Chondrocyte (in vitro differentiated cells): ENCODE data around the gene ZNF692. TPM values are rescaled to one million over a fixed set of nuclear protein-coding genes. Genes with fewer than 3 reads are reported as not detected.

Source experiments
- DNase-seq: peaks from one replicate; pipeline ENCODE4 v3.0.0; 2021; ENCODE audit warnings: mixed read lengths, low spot score
- H3K27ac Mint-ChIP-seq: one replicate; pipeline ENCODE4 v1.8.0; 2021; ENCODE audit warnings: mild to moderate bottlenecking, moderate library complexity, mixed read lengths; ENCODE audit not compliant: unreplicated experiment
- H3K27me3 Mint-ChIP-seq: 2 replicates; pipeline ENCODE4 v1.8.0; 2021; ENCODE audit warnings: low read depth, mixed read lengths
- H3K36me3 Mint-ChIP-seq: 2 replicates; pipeline ENCODE4 v1.8.0; 2021; ENCODE audit warnings: low read depth, mixed read lengths
- H3K4me1 Mint-ChIP-seq: 2 replicates; pipeline ENCODE4 v1.8.0; 2021; ENCODE audit warnings: low read depth, mild to moderate bottlenecking, mixed read lengths
- H3K4me3 Mint-ChIP-seq: one replicate; pipeline ENCODE4 v1.8.0; 2021; ENCODE audit warnings: mild to moderate bottlenecking, moderate library complexity, mixed read lengths; ENCODE audit not compliant: unreplicated experiment
- H3K9me3 Mint-ChIP-seq: 2 replicates; pipeline ENCODE4 v1.8.0; 2021; ENCODE audit warnings: low read depth, mixed read lengths
- total RNA-seq: library from RNA; stranded (reverse); gene quantifications from 3 replicates; pipeline ENCODE4 v1.2.1, GENCODE V29; 2021
- TF ChIP-seq, protein P1 (sequence below): fragments of 200-600 bp; sonication (generic); IDR thresholded peaks from 2 replicates; pipeline ENCODE4 v1.5.0; 2021; ENCODE audit warnings: antibody characterized with exemption, mild to moderate bottlenecking, moderate library complexity

ZNF692 gene
- total RNA-seq, 1 donor from 2014 or later = 21.6 TPM

DNA sequence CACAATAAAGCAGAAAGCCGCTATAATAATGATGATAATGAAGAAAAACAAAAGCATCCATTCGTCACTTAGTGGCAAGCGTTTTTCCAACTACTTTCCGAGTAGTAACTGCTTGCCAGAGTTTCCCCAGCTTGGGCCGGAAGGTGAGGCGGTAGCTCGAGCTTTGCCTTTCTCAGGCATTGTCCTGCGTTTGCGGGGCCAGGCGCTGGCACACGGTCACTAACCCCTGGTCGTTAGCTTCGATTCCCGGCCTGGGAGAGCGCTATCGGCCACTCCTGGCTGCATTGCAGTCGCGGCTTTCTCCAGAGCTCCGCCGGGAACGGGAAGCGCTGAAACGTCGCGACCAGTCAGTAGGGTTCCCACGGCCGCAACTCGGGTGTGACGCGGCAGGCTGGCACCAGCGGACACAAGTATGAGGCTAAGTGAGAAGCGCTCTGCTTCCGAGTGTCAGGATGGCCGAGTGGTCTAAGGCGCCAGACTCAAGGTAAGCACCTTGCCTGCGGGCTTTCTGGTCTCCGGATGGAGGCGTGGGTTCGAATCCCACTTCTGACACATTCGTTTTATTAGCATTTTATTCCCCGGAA lies 14.6 kb upstream of the ZNF692 start:
- peaks cover 15% of the 10 kb centered on the region for H3K4me1 Mint-ChIP-seq
- H3K27ac Mint-ChIP-seq = peak overlapping the region; percentile 99
- H3K4me3 Mint-ChIP-seq = peak overlapping the region; percentile 91
- TF ChIP-seq, protein P1, sequence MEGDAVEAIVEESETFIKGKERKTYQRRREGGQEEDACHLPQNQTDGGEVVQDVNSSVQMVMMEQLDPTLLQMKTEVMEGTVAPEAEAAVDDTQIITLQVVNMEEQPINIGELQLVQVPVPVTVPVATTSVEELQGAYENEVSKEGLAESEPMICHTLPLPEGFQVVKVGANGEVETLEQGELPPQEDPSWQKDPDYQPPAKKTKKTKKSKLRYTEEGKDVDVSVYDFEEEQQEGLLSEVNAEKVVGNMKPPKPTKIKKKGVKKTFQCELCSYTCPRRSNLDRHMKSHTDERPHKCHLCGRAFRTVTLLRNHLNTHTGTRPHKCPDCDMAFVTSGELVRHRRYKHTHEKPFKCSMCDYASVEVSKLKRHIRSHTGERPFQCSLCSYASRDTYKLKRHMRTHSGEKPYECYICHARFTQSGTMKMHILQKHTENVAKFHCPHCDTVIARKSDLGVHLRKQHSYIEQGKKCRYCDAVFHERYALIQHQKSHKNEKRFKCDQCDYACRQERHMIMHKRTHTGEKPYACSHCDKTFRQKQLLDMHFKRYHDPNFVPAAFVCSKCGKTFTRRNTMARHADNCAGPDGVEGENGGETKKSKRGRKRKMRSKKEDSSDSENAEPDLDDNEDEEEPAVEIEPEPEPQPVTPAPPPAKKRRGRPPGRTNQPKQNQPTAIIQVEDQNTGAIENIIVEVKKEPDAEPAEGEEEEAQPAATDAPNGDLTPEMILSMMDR = peak; percentile 37
- H3K27me3 Mint-ChIP-seq = no peaks in the 10 kb centered on the region
- no peaks in the 10 kb centered on the region for H3K36me3 Mint-ChIP-seq
- no peaks in the 10 kb centered on the region for H3K9me3 Mint-ChIP-seq
- no peak for DNase-seq

DNA sequence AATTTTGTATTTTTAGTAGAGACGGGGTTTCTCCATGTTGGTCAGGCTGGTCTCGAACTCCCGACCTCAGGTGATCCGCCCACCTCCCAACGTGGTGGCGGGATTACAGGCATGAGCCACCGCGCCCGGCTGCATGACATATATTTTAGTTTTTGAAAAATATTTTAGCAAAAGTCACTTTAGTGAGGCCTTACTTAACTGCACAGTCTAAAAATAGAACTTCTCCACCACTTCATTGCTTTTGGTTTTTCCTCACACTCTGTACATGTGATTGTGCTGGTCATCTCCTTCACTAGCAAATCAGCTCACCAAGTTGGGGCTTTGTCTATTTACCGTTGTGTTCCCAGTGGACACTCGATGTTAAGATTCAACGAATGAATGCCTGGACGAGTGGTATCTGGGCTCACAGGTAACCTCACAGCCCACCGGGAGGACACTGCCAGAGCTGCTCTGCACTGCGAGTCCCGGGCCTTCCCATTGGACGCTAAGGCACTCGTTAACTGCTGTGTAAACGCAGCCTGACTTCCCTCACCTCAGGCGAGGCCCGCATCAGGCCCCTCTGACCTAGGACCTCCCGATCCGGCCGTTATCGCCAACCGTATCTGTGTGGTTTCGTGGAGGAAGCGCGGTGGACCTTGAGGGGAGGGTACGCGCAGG lies 14.0 kb upstream of the ZNF692 start:
- DNase-seq = no peak
- H3K36me3 Mint-ChIP-seq = no peaks in the 10 kb centered on the region
- peak overlapping the region; percentile 91 for H3K4me3 Mint-ChIP-seq

DNA sequence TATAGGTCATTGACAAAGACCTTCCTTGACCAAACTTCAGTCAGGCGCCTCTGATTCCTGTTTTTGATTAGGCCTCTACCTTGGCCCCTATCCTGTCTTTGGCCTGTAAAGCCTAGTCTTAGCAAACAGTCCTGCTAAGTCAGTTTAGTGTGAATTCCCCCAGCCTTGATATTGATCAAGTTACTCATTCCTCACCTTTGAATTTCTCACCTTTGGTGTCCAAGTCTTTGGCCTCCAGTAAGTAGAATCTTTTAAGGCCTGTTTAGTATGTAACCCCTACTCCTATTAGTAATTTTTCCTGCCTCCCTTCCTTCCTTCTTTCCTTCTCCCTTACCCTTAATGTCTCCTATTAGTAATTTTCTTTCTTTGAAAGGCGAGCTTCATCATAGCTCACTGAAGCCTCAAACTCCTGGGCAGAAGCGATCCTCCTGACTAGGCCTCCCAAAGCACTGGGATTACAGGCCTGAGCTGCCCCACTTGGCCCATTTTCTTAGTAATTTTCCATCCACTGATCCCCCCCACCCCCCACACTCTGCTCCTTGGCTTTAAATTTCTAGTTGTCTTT lies 13.0 kb upstream of the ZNF692 start:
- TF ChIP-seq, protein P1 = no peak
- DNase-seq = no peak
- Mint-ChIP-seq H3K36me3 (no peaks in the 10 kb centered on the region), H3K4me1 (peaks cover 15% of the 10 kb centered on the region), H3K9me3 (no peaks in the 10 kb centered on the region), H3K27me3 (no peaks in the 10 kb centered on the region), H3K27ac (peak overlapping the region; percentile 74), H3K4me3 (peak overlapping the region; percentile 91)

More for the DNA sequence above, 14.0 kb upstream of the ZNF692 start:
- TF ChIP-seq, protein P1 = no peak
- Mint-ChIP-seq H3K27me3 (no peaks in the 10 kb centered on the region), H3K9me3 (no peaks in the 10 kb centered on the region), H3K27ac (peak overlapping the region; percentile 99), H3K4me1 (peaks cover 15% of the 10 kb centered on the region)

DNA sequence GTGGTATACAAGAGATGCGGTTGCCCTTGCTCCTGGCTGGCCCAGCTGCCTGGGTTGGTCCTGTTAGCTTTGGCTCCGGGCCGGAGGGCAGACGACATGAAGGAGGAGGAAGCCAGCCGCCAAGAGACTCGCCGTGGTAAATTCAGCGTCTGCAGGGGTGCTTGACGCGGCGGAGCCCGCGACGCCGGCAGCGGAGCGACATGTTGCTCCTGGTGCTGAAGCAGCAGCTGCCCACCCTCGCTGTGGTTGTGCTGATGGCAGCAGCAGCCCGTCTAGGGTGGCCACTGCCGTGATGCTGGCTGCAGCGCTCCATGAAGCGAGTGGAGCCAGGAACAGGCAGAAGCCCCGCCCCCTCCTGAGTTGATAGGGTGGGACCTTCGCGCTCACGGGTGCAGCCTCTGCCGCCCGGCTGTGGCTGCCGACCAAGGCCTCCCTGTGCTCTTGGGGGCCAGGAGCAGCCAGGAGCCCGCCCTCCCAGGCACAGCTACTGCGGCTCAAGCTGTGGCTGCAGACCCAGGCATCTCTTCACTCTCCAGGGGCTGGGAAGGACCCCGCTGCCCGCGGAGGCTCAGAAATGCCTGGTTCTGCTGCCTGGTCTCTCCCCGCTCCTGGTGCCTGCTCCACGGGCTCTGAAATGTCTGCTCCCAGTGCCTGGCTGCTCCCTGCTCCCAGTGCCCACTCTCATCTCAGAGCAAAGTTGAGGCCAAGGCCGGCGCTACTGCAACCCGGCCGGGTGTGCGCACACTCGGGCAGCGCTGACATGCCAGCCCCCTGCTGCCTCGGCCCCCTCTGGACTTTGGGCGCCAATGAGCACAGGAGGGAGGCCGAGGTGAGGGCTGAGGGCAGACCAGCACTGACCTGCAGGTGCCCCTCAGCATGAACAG lies 4.4 kb upstream of the ZNF692 start:
- Mint-ChIP-seq H3K9me3 (no peaks in the 10 kb centered on the region), H3K4me1 (peaks cover 28% of the 10 kb centered on the region), H3K36me3 (no peaks in the 10 kb centered on the region), H3K27me3 (no peaks in the 10 kb centered on the region), H3K27ac (peak overlapping the region; percentile 15), H3K4me3 (peak overlapping the region; percentile 77)
- no peak for DNase-seq
- TF ChIP-seq, protein P1 = no peak

DNA sequence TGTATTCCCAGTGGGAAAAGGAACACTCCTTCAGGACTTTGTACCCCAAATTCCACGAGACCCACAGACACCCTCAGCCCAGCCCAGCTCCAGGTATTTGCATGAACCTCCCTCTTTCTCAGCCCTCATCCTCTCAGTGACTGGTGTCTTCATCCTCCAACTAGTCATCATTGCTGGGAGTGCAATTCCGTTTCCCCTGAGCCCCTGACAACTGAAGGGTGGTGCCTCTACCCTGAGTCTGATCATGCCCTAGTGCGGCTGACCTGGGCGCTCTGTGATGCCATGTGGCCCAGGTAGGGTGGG lies 3.8 kb upstream of the ZNF692 start:
- no peak for DNase-seq
- no peaks in the 10 kb centered on the region for H3K36me3 Mint-ChIP-seq
- H3K4me3 Mint-ChIP-seq = peak overlapping the region; percentile 77
- TF ChIP-seq, protein P1 = no peak
- peaks cover 34% of the 10 kb centered on the region for H3K4me1 Mint-ChIP-seq
- peak overlapping the region; percentile 15 for H3K27ac Mint-ChIP-seq
- H3K9me3 Mint-ChIP-seq = no peaks in the 10 kb centered on the region
- no peaks in the 10 kb centered on the region for H3K27me3 Mint-ChIP-seq
